Measurements from ENCODE around the gene TSC22D1. TPM values are rescaled to one million over a fixed set of nuclear protein-coding genes. Genes with fewer than 3 reads are reported as not detected.

Gene TSC22D1
- total and polyA plus RNA-seq, 2 of the 4 experiments (the other 2 are of a cell fraction), result 30.8 to 42.2 TPM

DNA sequence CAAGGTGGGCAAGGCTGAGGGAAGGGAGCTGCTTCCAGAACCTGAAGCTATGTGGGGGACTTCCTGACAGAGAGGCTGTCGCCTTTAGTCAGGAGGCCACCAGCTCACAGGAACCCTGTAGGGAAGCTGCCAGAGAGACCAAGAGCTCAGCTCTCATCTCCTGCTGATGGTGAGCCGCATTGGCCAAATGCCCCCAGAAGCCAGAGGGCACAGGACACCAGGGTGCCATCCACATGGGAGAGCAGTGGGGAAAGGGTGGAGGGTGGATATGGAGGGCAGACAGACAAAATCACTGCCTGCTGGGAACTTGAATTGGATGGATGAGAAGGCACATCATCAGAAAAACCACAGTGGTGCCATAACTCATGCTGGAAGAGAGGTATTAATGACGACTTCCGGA is 166.5 kb downstream of the TSC22D1 start:
- H2AFZ ChIP-seq (replicated peaks; ENCODE audit: low read length, poor library complexity), result no peak overlapping the region
- no peak overlapping the region for H2AK5ac ChIP-seq (ENCODE audit: low read depth, low read length)
- no peak overlapping the region for H3K4me3 ChIP-seq (ENCODE audit: insufficient read depth, low read depth, low read length)
- H4K5ac ChIP-seq (ENCODE audit: low read depth, low read length), result no peak overlapping the region
- H3K79me1 ChIP-seq (ENCODE audit: low read depth in 1 of 2, low read length in 2 of 2), result no peaks in the 10 kb centered on the region
- H2BK5ac ChIP-seq (ENCODE audit: low read depth, low read length, poor library complexity, severe bottlenecking), result no peak overlapping the region
- ATAC-seq (ENCODE audit: low read depth), result no peak
- H3K9ac ChIP-seq (ENCODE audit: low read depth, low read length), result no peak overlapping the region
- no peaks in the 10 kb centered on the region for H3K9me1 ChIP-seq (ENCODE audit: insufficient read depth, low read length)
- no peak overlapping the region for H3K14ac ChIP-seq (replicated peaks; ENCODE audit: low read depth, low read length)
- no peak overlapping the region for H2BK15ac ChIP-seq (ENCODE audit: low read depth, low read length)
- H4K8ac ChIP-seq (ENCODE audit: low read depth in 2 of 2, low read length in 2 of 2), result no peak overlapping the region
- H2BK120ac ChIP-seq (ENCODE audit: low read depth, low read length), result no peak overlapping the region
- no peaks in the 10 kb centered on the region for H3K9me3 ChIP-seq (ENCODE audit: control insufficient read depth, insufficient read depth, low read length)
- no peak overlapping the region for H2AK9ac ChIP-seq (replicated peaks; ENCODE audit: low read depth, low read length, poor library complexity)
- no TSS peak for BruUV-seq (replicated peaks)
- no peak overlapping the region for H3K4me2 ChIP-seq (ENCODE audit: low read depth, low read length)
- no peak overlapping the region for H3K4ac ChIP-seq (ENCODE audit: low read depth, low read length)
- POLR2A ChIA-PET (ENCODE audit: unreplicated experiment), result no interaction called here
- no peak overlapping the region for H2BK20ac ChIP-seq (ENCODE audit: low read depth, low read length)
- H3K27me3 ChIP-seq (ENCODE audit: control insufficient read depth, insufficient read depth, low read length), result peaks cover 7% of the 10 kb centered on the region
- H3K56ac ChIP-seq (ENCODE audit: extremely low read depth, insufficient read depth, low read length), result no peak overlapping the region
- dilution Hi-C loops (cut with HindIII; ENCODE audit: low sequenced_read_pairs, unreplicated experiment) (no loop called here), intact Hi-C loops (cut with micrococcal nuclease) (no loop called here), in situ Hi-C loops (cut with MboI; ENCODE audit: low sequenced_read_pairs) (no loop called here)
- H3K36me3 ChIP-seq (ENCODE audit: control insufficient read depth, insufficient read depth, low read length), result no peaks in the 10 kb centered on the region
- no peak overlapping the region for H3K18ac ChIP-seq (ENCODE audit: low read depth, low read length)
- 100% methylated on average over 2 of the region's 4 CpGs; no CpG with 5 or more reads in 1 of the 2 experiments for WGBS, 2 experiments (ENCODE audit: extremely low coverage in 2 of 2, insufficient read length in 1 of 2)
- H3K4me1 ChIP-seq (ENCODE audit: control insufficient read depth, insufficient read depth, low read length), result peaks cover 8% of the 10 kb centered on the region
- no peak overlapping the region for H3K27ac ChIP-seq (ENCODE audit: insufficient read depth, low read length)
- no peaks in the 10 kb centered on the region for H4K20me1 ChIP-seq (ENCODE audit: insufficient read depth, low read length)
- no peak for DNase-seq
- no peak overlapping the region for H3K23ac ChIP-seq (ENCODE audit: low read depth, low read length)
- H4K91ac ChIP-seq (ENCODE audit: insufficient read depth, low read depth, low read length), result no peak overlapping the region
- TF ChIP-seq RCOR1 (IDR thresholded peaks at IDR 0.05; ENCODE audit: insufficient replicate concordance, low read length) (no peak), RAD21 (IDR thresholded peaks at IDR 0.05; ENCODE audit: low read length) (no peak), MAZ (IDR thresholded peaks at IDR 0.05; ENCODE audit: borderline replicate concordance, low read depth, low read length) (no peak), NFE2L2 (IDR thresholded peaks at IDR 0.05; ENCODE audit: low read depth, low read length) (no peak), CTCF (conservative IDR thresholded peaks at IDR 0.05; ENCODE audit: low read depth, low read length) (no peak), SMC3 (IDR thresholded peaks at IDR 0.05; ENCODE audit: low read depth, low read length) (no peak), POLR2A (IDR thresholded peaks at IDR 0.05; ENCODE audit: low read depth, low read length) (no peak), RFX5 (IDR thresholded peaks at IDR 0.05; ENCODE audit: low read depth, low read length) (no peak), MAFK (IDR thresholded peaks at IDR 0.05; ENCODE audit: low read depth, low read length) (no peak), FOS (IDR thresholded peaks at IDR 0.05; ENCODE audit: low read depth, low read length) (no peak), CHD1 (IDR thresholded peaks at IDR 0.05; ENCODE audit: low read depth, low read length) (no peak), CEBPB (IDR thresholded peaks at IDR 0.05; ENCODE audit: low read depth, low read length) (no peak), USF2 (IDR thresholded peaks at IDR 0.05; ENCODE audit: low read depth, low read length) (no peak), ELK1 (IDR thresholded peaks at IDR 0.05; ENCODE audit: borderline replicate concordance, low read depth, low read length) (no peak), MXI1 (IDR thresholded peaks at IDR 0.05; ENCODE audit: borderline replicate concordance, low read depth, low read length) (no peak), BHLHE40 (IDR thresholded peaks at IDR 0.05; ENCODE audit: low read depth, low read length) (no peak)
- CTCF ChIA-PET, result no interaction called here

Measured in IMR-90 (cell line).